Measurements from ENCODE around the gene SCFD2.

SCFD2 gene

DNA sequence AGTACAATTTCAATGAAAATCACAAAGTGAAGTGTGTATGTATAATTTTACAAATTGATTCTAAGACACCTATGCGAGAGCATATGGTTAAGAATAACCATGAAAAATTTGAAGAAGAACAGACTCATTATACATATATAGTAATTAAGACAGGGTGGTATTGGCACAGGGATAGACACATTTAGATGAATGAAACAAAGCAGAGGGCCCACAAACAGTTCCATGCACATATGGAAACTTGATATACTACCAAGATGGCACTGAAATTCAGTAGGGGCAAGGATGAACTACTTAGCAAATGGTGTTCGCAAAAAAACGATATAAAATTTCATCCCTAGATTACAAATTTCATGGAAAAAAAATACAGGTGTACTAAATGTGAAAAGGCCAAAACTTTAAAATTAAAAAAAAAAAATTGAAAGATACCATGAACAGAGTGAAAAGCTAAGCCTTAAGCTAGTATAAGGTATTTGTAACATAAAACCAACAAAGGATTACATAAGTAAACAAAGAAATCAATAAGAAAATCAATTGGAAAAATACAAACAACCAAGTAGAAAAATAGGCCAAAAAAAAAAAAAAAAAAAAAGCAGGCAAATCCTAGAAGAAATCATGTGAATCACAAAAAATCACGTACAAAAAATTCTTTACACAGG, 418.3 kb downstream of the SCFD2 start:
- peak; percentile 44 for DNase-seq

GRCh38 chr4:52946855-52947254, 419.0 kb downstream of the SCFD2 start:
- peak; percentile 68 for DNase-seq

DNA sequence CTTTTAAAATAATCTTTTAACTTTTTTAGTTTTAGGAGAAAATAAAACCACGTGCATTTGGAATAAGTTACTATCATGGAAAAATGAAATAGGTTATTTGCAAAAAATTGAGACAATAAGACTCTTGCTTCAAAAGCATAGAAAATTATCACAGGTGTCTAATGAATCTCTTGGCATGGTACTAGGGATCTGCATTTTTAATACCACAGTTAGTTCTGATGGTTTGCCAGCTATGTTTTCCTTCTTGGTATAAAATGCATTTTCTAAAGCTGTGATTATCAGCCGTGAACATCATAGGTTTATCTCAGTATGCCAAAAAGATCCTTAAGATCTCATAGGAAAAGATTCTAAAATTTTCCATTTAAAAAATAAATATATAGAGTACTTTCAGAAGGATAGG, 419.9 kb downstream of the SCFD2 start:
- no peak for DNase-seq

GRCh38 chr4:52945326-52945898, 420.4 kb downstream of the SCFD2 start:
- no peak for DNase-seq

GRCh38 chr4:52943677-52944076, 422.2 kb downstream of the SCFD2 start:
- DNase-seq, result no peak

DNA sequence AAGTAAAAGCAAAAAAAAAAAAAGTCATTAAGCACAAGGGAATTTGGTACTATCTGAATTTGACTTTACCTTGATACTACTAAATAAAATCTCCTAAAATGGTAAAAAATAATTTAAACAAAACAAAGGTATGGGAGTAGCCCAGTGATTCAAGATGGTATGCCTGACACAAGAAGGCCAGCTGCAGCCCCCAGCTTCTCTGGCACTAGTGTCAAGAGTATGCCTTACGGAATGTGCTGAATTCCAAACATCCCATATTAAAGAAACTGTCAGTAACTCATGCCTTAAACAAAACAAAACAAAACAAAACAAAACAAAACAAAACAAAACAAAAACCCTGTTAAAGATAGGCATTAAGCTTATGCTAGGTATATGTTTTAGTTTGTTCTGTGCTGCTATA, 422.9 kb downstream of the SCFD2 start:
- DNase-seq, result no peak

DNA sequence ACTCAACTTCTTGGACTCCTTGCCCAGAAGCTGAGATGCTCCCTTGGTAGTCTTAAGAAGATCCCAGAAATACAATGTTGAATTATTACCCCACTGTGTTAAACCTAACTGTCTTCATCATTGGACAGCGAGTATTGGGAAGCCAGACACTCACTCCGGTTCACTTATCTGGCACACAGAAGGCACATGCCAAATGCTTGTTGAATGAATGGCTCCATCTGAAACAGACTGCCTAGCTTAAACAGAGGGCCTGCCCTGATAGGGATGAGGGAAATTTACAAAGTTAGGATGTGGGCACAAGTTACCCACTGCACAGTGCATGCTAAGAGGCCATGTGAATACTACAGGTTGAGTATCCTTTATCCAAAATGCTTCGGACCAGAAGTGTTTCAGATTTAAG, 424.4 kb downstream of the SCFD2 start:
- DNase-seq, result no peak

DNA sequence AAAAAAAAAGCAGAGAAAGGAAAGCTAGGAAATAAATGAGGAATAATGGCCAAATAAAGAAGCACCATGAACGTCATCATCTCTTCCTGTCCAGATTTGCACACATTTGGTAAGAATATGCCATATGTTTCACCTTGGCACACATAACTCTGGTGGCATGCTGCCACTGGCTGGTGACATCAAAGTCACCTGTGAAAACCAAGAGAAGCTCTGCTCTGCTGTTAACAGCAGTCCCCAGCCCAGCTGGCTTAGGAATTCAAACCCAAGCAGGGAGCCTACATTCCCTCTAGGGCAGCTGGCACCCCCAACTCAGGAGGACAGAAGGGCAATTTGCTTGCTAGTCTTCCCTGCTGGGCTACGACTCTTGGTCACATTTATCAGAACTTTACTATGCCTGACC, 426.1 kb downstream of the SCFD2 start:
- DNase-seq, result peak; percentile 61

- DNase-seq, result no peak
Observed at GRCh38 chr4:52939325-52939724, 426.5 kb downstream of the SCFD2 start.

DNA sequence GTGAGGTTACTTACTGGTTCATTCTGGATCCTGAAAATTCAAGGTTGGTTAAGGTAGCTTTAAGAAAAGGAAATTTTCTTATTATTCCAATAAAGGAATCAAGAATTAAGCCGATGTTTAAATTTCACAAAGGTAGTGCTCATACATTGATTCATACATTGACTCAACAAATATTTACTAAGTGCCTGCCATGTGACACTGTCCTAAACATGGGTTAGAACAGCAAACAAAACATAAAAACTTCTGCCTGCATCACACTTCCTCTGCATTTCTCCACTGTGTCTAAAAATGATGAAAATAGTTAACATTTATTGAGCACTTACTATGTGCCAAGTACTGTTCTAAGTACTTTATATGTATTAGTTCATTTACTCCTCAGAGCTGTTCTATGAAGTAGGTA, 428.0 kb downstream of the SCFD2 start:
- DNase-seq, result no peak

DNA sequence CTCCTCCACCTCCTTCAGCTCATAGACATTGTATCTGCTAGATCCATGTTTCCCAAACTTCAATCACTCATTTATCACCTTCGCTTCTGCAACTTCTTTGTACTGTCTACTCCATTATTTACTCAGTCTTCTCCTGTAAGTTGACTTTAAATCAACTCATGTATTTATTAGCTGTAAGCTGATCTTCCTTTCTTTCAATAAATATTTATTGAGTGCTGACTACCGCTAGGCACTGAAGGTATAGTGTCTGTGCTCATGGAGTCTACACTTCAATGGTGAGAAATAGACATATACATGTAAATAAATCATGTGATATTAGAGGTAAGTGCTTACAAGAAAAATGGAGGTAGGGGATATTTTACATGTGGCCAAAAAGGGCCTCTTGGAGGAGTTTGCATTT, 429.1 kb downstream of the SCFD2 start:
- no peak for DNase-seq

DNA sequence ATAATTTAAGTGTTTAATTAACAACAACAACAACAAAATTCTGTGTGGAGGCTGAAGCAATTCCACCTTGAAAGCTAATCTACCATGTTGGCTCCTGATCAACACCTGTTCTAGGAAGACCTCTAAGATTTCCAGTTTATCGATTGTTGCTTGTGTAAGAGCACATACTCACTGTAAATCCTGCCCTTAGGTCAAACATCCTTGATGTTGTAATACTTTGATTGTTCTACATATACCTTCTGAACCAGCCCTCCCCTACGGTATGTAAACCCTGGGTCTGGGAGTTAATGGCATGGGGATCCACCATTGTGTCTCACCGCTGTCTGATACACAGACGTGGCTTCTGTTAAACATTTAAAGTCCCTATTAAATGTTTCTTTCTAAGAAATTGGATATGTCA, 430.5 kb downstream of the SCFD2 start:
- DNase-seq, result no peak

- DNase-seq, result no peak
Observed at GRCh38 chr4:52933738-52934137, 432.1 kb downstream of the SCFD2 start.

- DNase-seq, result peak; percentile 17
Observed at GRCh38 chr4:52932591-52933470, 433.0 kb downstream of the SCFD2 start.

DNA sequence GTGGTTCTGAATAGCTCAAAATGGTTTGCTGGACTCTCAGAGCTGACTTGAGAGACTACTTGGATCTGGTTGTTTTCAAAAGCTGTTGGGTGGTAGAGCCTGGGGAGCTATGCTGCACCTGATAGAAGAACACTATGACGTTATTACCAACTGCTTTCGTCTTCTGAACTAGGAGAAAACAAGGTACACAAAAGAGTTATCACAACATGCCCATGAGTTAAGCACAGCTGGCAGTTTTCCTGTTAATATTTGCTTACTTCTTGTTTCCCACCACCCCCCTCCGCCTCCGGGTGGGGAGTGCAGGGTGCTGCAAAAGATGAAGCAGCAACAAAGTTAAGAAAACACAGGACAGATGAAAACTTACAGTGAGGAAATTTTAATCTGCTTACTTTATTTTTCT, 434.6 kb downstream of the SCFD2 start:
- DNase-seq, result peak; percentile 59

GRCh38 chr4:52926196-52926974, 439.5 kb downstream of the SCFD2 start:
- peak; percentile 62 for DNase-seq

DNA sequence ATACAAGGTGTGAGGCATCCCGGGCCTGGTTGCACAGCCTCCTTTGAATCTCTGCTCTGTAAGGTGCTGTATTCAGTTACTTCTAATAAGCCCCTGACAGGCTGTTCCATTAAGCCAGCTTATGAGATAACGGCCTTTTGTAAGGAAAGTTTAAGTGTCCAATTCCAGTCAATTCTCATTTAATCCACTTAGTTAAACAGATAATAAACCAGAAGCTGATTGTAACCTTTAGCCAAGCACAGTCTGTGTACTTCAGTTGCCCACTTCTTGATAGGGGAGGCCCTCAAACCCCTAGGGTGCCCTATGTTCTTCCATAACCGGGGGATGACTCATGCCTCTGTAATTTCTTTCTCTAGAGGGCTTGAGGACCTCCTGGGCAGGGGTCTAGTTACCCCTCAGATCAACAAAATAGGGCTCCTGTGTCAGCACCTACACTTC, 440.3 kb downstream of the SCFD2 start:
- DNase-seq, result peak; percentile 89

DNA sequence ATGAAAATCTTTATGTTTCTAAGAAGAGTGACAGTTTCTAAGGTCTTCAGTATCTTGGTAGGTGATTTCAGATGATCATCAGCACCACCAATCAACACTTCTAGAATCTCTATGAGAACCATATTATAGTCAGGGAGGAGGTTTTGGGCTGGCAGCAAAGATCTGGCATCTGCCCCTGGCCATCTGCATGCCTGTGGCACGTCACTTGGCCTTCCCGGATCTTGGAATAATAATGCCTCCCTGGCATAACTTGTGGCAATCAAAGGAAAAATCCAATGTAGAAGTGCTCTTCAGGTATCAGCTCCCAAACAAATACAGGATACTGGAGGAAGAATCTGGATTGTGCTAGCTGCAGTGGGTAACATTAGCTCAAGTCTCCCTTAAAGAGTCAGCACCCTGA, 446.4 kb downstream of the SCFD2 start:
- no peak for DNase-seq

GRCh38 chr4:52917817-52918216, 448.0 kb downstream of the SCFD2 start:
- DNase-seq, result no peak

DNA sequence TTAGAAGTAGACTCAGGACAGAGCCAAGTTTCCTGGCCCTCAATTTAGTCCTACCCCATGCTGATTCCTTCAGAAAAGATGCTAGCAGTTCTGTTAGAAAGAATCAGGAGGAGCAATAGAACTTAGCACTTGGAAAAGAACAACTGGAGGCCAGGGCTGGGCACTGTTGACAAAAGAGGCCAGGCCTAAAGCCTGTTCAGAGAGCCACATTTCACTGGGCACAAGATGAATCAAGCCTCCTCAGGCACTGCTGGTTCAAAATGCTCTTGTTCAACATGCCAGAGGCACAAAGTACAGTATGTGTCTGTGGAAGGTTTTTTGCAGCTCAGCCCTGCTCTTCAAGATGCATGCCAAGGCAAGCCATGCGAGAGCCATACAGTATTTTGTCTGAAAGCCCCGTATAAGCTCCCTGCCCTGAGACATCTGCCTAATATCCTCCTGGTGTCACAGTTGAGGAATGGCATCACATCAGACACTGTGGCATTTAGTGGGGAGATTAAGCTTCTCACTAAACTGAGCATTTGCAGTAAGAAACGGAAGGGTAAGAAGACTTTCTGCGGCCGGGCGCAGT, 450.0 kb downstream of the SCFD2 start:
- peak; percentile 75 for DNase-seq

DNA sequence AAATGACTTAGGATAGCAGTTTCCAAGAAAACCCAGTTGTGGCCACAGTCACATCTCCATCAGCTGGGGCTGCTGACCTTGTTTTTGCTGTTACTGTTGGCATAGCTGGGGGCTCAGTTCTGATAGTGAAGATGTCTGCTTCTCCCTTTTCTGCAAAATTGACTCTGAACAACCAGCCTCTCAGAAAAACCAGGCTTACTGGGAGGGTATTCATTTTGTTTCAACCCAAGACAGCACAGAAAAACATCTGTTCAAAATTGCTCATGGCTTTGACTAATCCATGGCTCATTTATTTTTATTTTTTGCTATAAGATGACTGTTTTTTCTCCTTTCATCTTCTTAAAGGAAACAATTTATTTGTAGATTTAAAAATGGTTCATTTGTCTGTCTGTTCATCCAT, 450.7 kb downstream of the SCFD2 start:
- peak; percentile 60 for DNase-seq

DNA sequence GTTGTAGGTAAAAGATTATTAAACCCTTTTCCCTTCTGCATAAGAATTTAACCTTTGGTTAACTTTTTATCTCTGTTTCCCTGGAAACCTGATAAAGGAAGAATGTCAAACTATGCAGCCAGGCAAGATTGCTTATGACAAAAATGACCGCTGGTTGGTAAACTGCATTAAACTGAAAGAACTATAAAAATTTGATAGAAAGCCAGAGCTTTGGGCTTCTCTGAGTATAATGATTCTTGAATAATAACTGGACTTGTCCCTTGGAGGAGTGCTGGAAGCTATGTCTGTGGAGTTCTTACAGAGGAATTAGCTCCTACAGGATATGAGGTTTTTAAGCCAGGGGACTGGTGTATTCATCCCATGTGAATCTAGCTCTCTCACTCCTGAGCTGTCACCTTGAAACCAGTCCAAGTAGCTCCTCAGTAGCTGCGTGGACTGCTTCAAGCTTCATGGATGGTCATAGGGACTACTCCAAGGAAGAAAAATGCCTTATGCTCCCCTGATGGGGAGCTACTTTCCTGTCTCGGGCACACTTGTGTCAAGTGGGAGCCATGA, 451.7 kb downstream of the SCFD2 start:
- DNase-seq, result no peak

GRCh38 chr4:52912608-52913007, 453.3 kb downstream of the SCFD2 start:
- peak; percentile 23 for DNase-seq

Measured in NCI-H69 (cell line).